Calu3 (cell line): ENCODE results near the gene CHAT. TPM values are rescaled to one million over a fixed set of nuclear protein-coding genes. Genes with fewer than 3 reads are reported as not detected.

Source experiments
- BruUV-seq: library from RNA; stranded (reverse); fragments of 400-500 nt; replicated peaks from 2 replicates; lab custom pipeline; 2021; lab: Mats Ljungman, UMichigan
- CTCF ChIA-PET: fragments of 300-600 bp; sonication (Branson Sonifier 250); formaldehyde crosslinking; loops from one replicate; lab custom pipeline; 2022; ENCODE audit warnings: antibody characterized with exemption; lab: Charles Lee
- DNase-seq: peaks from one replicate; pipeline ENCODE4 v3.0.0; 2022
- H3K27ac Mint-ChIP-seq: one replicate; pipeline ENCODE4 v1.8.0; 2022; ENCODE audit warnings: mixed read lengths; ENCODE audit not compliant: unreplicated experiment
- H3K27me3 Mint-ChIP-seq: one replicate; pipeline ENCODE4 v1.8.0; 2022; ENCODE audit warnings: mixed read lengths; ENCODE audit not compliant: unreplicated experiment
- H3K36me3 Mint-ChIP-seq: one replicate; pipeline ENCODE4 v1.8.0; 2022; ENCODE audit warnings: mild to moderate bottlenecking, moderate library complexity, mixed read lengths; ENCODE audit not compliant: insufficient read depth, unreplicated experiment
- H3K4me1 Mint-ChIP-seq: one replicate; pipeline ENCODE4 v1.8.0; 2022; ENCODE audit warnings: mild to moderate bottlenecking, low read depth, mixed read lengths; ENCODE audit not compliant: unreplicated experiment
- H3K4me3 Mint-ChIP-seq: one replicate; pipeline ENCODE4 v1.8.0; 2022; ENCODE audit warnings: mild to moderate bottlenecking, low read depth, moderate library complexity, mixed read lengths; ENCODE audit not compliant: unreplicated experiment
- H3K9me3 Mint-ChIP-seq: one replicate; pipeline ENCODE4 v1.8.0; 2022; ENCODE audit warnings: low read depth, mixed read lengths; ENCODE audit not compliant: unreplicated experiment
- CTCF ChIP-seq: fragments of 200-600 bp; IDR thresholded peaks from one replicate; pipeline ENCODE4 v1.8.0; 2022; ENCODE audit warnings: antibody characterized with exemption; ENCODE audit not compliant: unreplicated experiment
- intact Hi-C: fragments of 100-400 bp; cut with micrococcal nuclease; formaldehyde crosslinking; loops from one replicate; pipeline ENCODE4 v1.10.0; 2022; ENCODE audit not compliant: unreplicated experiment
- total RNA-seq: library from RNA; stranded (reverse); gene quantifications from 2 replicates; pipeline ENCODE4 v1.2.3, GENCODE V29; 2022

The CHAT gene
- total RNA-seq, 1 experiment from 2014 or later: not detected

DNA sequence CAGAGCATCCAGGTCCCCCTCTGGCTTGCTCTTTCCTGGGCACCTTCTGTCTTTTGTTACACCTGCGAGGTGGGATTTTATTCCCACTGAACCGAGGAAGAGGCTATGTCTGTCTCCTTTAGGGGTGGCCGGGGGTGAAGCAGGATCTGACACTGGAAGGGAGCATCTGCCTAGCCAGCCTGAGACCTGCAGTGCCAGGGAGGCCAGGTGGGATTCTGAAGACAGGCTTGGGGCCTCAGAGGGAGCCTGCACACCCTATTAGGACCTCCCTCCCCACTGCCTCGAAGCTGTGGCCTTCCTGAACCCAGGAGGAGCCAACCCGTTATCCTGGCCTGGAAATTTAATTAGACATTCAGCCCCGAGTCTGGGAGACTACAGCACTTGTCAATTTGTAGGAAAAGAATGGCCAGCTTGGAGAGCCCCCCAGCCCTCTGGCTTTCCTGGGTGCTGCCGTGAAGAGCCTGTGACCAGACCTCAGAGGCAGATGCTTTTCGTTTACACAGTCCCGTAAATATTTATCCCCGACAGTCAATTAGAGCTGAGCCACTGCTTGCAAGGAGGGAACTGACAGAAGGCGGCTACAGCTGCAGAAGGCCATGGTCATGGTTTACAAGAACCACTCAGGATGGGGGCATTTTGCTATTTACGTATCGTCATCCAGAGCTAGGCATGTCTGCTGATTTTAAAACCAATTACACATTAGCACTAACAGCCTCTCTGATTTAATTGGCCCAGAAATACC lies 19.7 kb downstream of the CHAT start:
- Mint-ChIP-seq H3K27ac (no peak overlapping the region), H3K9me3 (no peaks in the 10 kb centered on the region)
- no peak for DNase-seq

GRCh38 chr10:49634069-49634660 lies 20.3 kb downstream of the CHAT start:
- H3K4me1 Mint-ChIP-seq: no peaks in the 10 kb centered on the region
- H3K27me3 Mint-ChIP-seq: peaks cover 43% of the 10 kb centered on the region
- BruUV-seq: no TSS peak
- no peaks in the 10 kb centered on the region for H3K9me3 Mint-ChIP-seq
- no peaks in the 10 kb centered on the region for H3K36me3 Mint-ChIP-seq
- intact Hi-C loops: no loop called here
- no peak for TF ChIP-seq CTCF
- CTCF ChIA-PET: no interaction called here
- no peak for DNase-seq
- no peak overlapping the region for H3K27ac Mint-ChIP-seq
- H3K4me3 Mint-ChIP-seq: no peak overlapping the region

More for the DNA sequence above, 19.7 kb downstream of the CHAT start:
- no TSS peak for BruUV-seq
- CTCF ChIA-PET: no interaction called here
- H3K4me3 Mint-ChIP-seq: no peak overlapping the region
- H3K4me1 Mint-ChIP-seq: no peaks in the 10 kb centered on the region
- intact Hi-C loops: no loop called here
- peaks cover 37% of the 10 kb centered on the region for H3K27me3 Mint-ChIP-seq
- TF ChIP-seq CTCF: no peak
- no peaks in the 10 kb centered on the region for H3K36me3 Mint-ChIP-seq

- Mint-ChIP-seq H3K36me3 (no peaks in the 10 kb centered on the region), H3K9me3 (no peaks in the 10 kb centered on the region), H3K4me1 (no peaks in the 10 kb centered on the region), H3K27me3 (peaks cover 99% of the 10 kb centered on the region), H3K4me3 (no peak overlapping the region), H3K27ac (no peak overlapping the region)
- no peak for DNase-seq
- TF ChIP-seq CTCF: no peak
- CTCF ChIA-PET: no interaction called here
- no TSS peak for BruUV-seq
- intact Hi-C loops: no loop called here
These were observed 28.5 kb downstream of the CHAT start for GRCh38 chr10:49642311-49642710.

GRCh38 chr10:49643241-49644034 lies 29.6 kb downstream of the CHAT start:
- Mint-ChIP-seq H3K4me3 (no peak overlapping the region), H3K4me1 (no peaks in the 10 kb centered on the region), H3K27ac (no peak overlapping the region), H3K9me3 (no peaks in the 10 kb centered on the region), H3K36me3 (no peaks in the 10 kb centered on the region), H3K27me3 (peaks cover 99% of the 10 kb centered on the region)
- no TSS peak for BruUV-seq
- CTCF ChIA-PET: no interaction called here
- intact Hi-C loops: no loop called here
- DNase-seq: no peak
- TF ChIP-seq CTCF: no peak
